Neural progenitor cell (in vitro differentiated cells): ENCODE measurements around the gene ABHD6. TPM values are rescaled to one million over a fixed set of nuclear protein-coding genes. Genes with fewer than 3 reads are reported as not detected.

Source experiments
- DNase-seq: peaks from one replicate; pipeline ENCODE4 v3.0.0-alpha.2; 2016; ENCODE audit warnings: low spot score
- H2AFZ ChIP-seq: fragments of 200-600 bp; sonication (generic); replicated peaks from 2 replicates; pipeline ENCODE4 v1.6.1; 2016; ENCODE audit warnings: antibody characterized with exemption
- H3F3A ChIP-seq: fragments of 200-600 bp; sonication (generic); 2 replicates; pipeline ENCODE4 v1.6.1; 2016; ENCODE audit warnings: antibody characterized with exemption, low read depth
- H3K27ac ChIP-seq: fragments of 200-600 bp; sonication (generic); 2 replicates; pipeline ENCODE4 v1.5.1; 2016; ENCODE audit warnings: mild to moderate bottlenecking
- H3K27me3 ChIP-seq: fragments of 200-600 bp; sonication (generic); 2 replicates; pipeline ENCODE4 v1.6.1; 2016; ENCODE audit warnings: mild to moderate bottlenecking, moderate library complexity
- H3K36me3 ChIP-seq: fragments of 200-600 bp; sonication (generic); 2 replicates; pipeline ENCODE4 v1.5.1; 2016
- H3K4me1 ChIP-seq: fragments of 200-600 bp; sonication (generic); 2 replicates; pipeline ENCODE4 v1.6.1; 2016; ENCODE audit warnings: mixed run types
- H3K4me2 ChIP-seq: fragments of 200-600 bp; sonication (generic); 2 replicates; pipeline ENCODE4 v1.6.1; 2016
- H3K4me3 ChIP-seq: fragments of 200-600 bp; sonication (generic); 2 replicates; pipeline ENCODE4 v1.5.1; 2016
- H3K79me2 ChIP-seq: fragments of 200-600 bp; sonication (generic); 2 replicates; pipeline ENCODE4 v1.6.1; 2016; ENCODE audit warnings: low read depth
- H3K9ac ChIP-seq: fragments of 200-600 bp; sonication (generic); 2 replicates; pipeline ENCODE4 v1.6.1; 2016
- H3K9me3 ChIP-seq: fragments of 200-600 bp; sonication (generic); 2 replicates; pipeline ENCODE4 v1.5.1; 2016; ENCODE audit warnings: low read depth
- H4K20me1 ChIP-seq: fragments of 200-600 bp; sonication (generic); 2 replicates; pipeline ENCODE4 v1.6.1; 2016; ENCODE audit warnings: low read depth
- H3K27ac Mint-ChIP-seq: 3 replicates; pipeline ENCODE4 v1.8.0; 2021; ENCODE audit warnings: mixed read lengths
- H3K27me3 Mint-ChIP-seq: 2 replicates; pipeline ENCODE4 v1.8.0; 2022; ENCODE audit warnings: low read depth, mild to moderate bottlenecking, inconsistent platforms, moderate library complexity, mixed read lengths; ENCODE audit not compliant: insufficient read depth
- H3K36me3 Mint-ChIP-seq: 3 replicates; pipeline ENCODE4 v1.8.0; 2021; ENCODE audit warnings: mixed read lengths
- H3K4me1 Mint-ChIP-seq: 3 replicates; pipeline ENCODE4 v1.8.0; 2021; ENCODE audit warnings: mixed read lengths
- H3K4me3 Mint-ChIP-seq: 3 replicates; pipeline ENCODE4 v1.8.0; 2021; ENCODE audit warnings: mild to moderate bottlenecking, moderate library complexity, mixed read lengths
- H3K9me3 Mint-ChIP-seq: 3 replicates; pipeline ENCODE4 v1.8.0; 2020; ENCODE audit warnings: mixed read lengths
- CTCF ChIP-seq: fragments of 200-600 bp; sonication (generic); IDR thresholded peaks from 2 replicates; pipeline ENCODE4 v1.5.1; 2017; ENCODE audit warnings: antibody characterized with exemption, mild to moderate bottlenecking
- EZH2 ChIP-seq: fragments of 200-600 bp; sonication (generic); IDR thresholded peaks from 2 replicates; pipeline ENCODE4 v1.6.1; 2017; ENCODE audit warnings: antibody characterized with exemption, mild to moderate bottlenecking, moderate library complexity
- EZH2phosphoT487 ChIP-seq: fragments of 200-600 bp; sonication (generic); IDR thresholded peaks from 2 replicates; pipeline ENCODE4 v1.6.1; 2017; ENCODE audit warnings: antibody characterized with exemption
- total RNA-seq: library from RNA; depleted of rRNA; stranded (reverse); fragments of >200 nt; gene quantifications from 2 replicates; pipeline ENCODE4 v1.2.3, GENCODE V29; 2015; ENCODE audit warnings: low replicate concordance

The ABHD6 gene
- total RNA-seq, 1 donor from 2014 or later = 21.5 TPM

GRCh38 chr3:58246148-58247047, 8.8 kb downstream of the ABHD6 start:
- H3K27ac ChIP-seq = no peak overlapping the region
- peaks cover 36% of the 10 kb centered on the region for H3K79me2 ChIP-seq
- H3K4me3 ChIP-seq = no peak overlapping the region
- TF ChIP-seq EZH2phosphoT487 (no peak), EZH2 (no peak), CTCF (no peak)
- no peaks in the 10 kb centered on the region for H3K27me3 ChIP-seq
- H4K20me1 ChIP-seq = no peaks in the 10 kb centered on the region
- no peaks in the 10 kb centered on the region for H3K36me3 ChIP-seq
- H3K9me3 Mint-ChIP-seq = no peaks in the 10 kb centered on the region
- no peaks in the 10 kb centered on the region for H3K27me3 Mint-ChIP-seq
- no peak overlapping the region for H3K9ac ChIP-seq
- peaks cover 42% of the 10 kb centered on the region for H3F3A ChIP-seq
- H3K27ac Mint-ChIP-seq = peak overlapping the region; percentile 22
- peaks cover 44% of the 10 kb centered on the region for H3K4me1 Mint-ChIP-seq
- H3K9me3 ChIP-seq = no peaks in the 10 kb centered on the region
- DNase-seq = no peak
- H3K4me2 ChIP-seq = peak overlapping the region; percentile 45
- no peak overlapping the region for H3K4me3 Mint-ChIP-seq
- H2AFZ ChIP-seq = no peak overlapping the region
- H3K36me3 Mint-ChIP-seq = no peaks in the 10 kb centered on the region
- H3K4me1 ChIP-seq = peaks cover 43% of the 10 kb centered on the region

GRCh38 chr3:58249358-58250092, 11.9 kb downstream of the ABHD6 start:
- Histone ChIP-seq H3K27ac (peak overlapping the region; percentile 84), H3K9ac (no peak overlapping the region), H3K79me2 (peaks cover 31% of the 10 kb centered on the region), H4K20me1 (no peaks in the 10 kb centered on the region), H3K4me3 (peak overlapping the region; percentile 22), H3K4me1 (peaks cover 64% of the 10 kb centered on the region), H3K9me3 (no peaks in the 10 kb centered on the region), H3F3A (peaks cover 42% of the 10 kb centered on the region), H3K36me3 (no peaks in the 10 kb centered on the region), H2AFZ (no peak overlapping the region), H3K4me2 (peak overlapping the region; percentile 79), H3K27me3 (no peaks in the 10 kb centered on the region)
- H3K36me3 Mint-ChIP-seq = no peaks in the 10 kb centered on the region
- TF ChIP-seq CTCF = peak; percentile 56
- TF ChIP-seq EZH2 = peak; percentile 44
- TF ChIP-seq EZH2phosphoT487 = peak; percentile 66
- DNase-seq = peak; percentile 91
- H3K27me3 Mint-ChIP-seq = no peaks in the 10 kb centered on the region
- no peaks in the 10 kb centered on the region for H3K9me3 Mint-ChIP-seq
- peak overlapping the region; percentile 13 for H3K4me3 Mint-ChIP-seq
- H3K4me1 Mint-ChIP-seq = peaks cover 55% of the 10 kb centered on the region
- H3K27ac Mint-ChIP-seq = peak overlapping the region; percentile 88

DNA sequence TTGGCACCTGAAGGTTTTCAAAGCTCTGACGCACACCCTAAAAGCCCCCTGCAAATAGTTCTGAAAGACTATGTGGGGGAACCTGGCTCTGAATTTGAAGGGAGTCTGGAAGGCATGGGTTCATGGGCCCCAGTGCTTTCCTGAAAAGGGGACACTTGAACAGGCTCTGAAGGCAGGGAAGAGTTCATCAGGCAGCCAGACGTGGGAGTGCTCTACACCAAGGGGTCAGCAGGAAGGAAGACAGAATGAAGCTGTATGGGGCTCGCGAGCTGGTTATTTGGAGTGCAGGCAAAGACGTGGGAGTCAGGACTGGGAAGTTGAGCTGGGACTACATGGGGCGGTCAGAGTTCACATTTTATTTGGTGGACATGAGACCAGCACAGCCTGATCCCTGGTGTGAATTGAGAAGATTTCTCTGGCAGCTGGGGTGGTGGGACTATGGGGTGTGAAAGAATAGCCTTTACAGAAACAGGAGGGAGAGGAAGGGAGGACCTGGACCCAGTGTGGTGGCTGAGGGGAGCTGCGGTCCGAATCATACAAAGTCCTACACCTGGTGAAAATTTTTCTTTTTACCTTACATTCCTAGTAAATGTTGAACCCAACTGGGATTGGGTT, 12.6 kb downstream of the ABHD6 start:
- H2AFZ ChIP-seq = no peak overlapping the region
- H3F3A ChIP-seq = peaks cover 42% of the 10 kb centered on the region
- no peak for DNase-seq
- H3K4me2 ChIP-seq = peak overlapping the region; percentile 79
- H3K27me3 ChIP-seq = no peaks in the 10 kb centered on the region
- Mint-ChIP-seq H3K4me1 (peaks cover 55% of the 10 kb centered on the region), H3K4me3 (peak overlapping the region; percentile 13), H3K27ac (peak overlapping the region; percentile 88), H3K9me3 (no peaks in the 10 kb centered on the region), H3K27me3 (no peaks in the 10 kb centered on the region), H3K36me3 (no peaks in the 10 kb centered on the region)
- H3K27ac ChIP-seq = peak overlapping the region; percentile 84
- peaks cover 64% of the 10 kb centered on the region for H3K4me1 ChIP-seq
- H3K4me3 ChIP-seq = peak overlapping the region; percentile 22
- peaks cover 31% of the 10 kb centered on the region for H3K79me2 ChIP-seq
- H3K36me3 ChIP-seq = no peaks in the 10 kb centered on the region
- TF ChIP-seq EZH2phosphoT487 = no peak
- TF ChIP-seq EZH2 = no peak
- TF ChIP-seq CTCF = no peak
- H3K9ac ChIP-seq = no peak overlapping the region
- H3K9me3 ChIP-seq = no peaks in the 10 kb centered on the region
- H4K20me1 ChIP-seq = no peaks in the 10 kb centered on the region
